SU-DHL-6 (cell line): ENCODE data around the gene GRIN2B.

Source experiments
- EZH2phosphoT487 ChIP-seq: fragments of 200-600 bp; sonication (generic), shearing (Covaris generic); conservative IDR thresholded peaks from 2 replicates; pipeline ENCODE4 v1.6.1; 2018; ENCODE audit warnings: mild to moderate bottlenecking, antibody characterized with exemption, low read length, moderate library complexity, mixed read lengths
- TF ChIP-seq, protein P1 (sequence below): fragments of 200-600 bp; sonication (generic); IDR thresholded peaks from one replicate; pipeline ENCODE4 v1.5.1; 2017; ENCODE audit warnings: antibody characterized with exemption, mild to moderate bottlenecking, low read length, moderate library complexity; ENCODE audit not compliant: insufficient read depth, poor library complexity, severe bottlenecking

DNA sequence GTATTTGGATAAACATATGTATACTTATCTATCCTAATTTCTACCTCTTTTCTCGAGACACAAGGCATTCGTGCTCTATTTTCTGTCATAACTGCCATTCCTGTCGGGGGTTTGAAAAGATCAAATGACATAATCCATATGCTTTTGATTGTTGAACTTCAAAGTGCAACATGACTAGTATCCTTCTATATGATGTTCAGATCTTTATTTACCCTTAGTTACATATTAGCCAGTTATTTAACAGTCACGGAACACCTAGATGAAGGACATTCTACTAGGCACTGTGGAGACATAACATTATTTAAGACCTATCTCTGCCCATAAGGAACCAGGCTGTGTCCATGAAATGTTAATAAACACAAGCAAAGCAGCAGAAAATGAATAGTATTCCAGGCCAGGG is 11.2 kb upstream of the GRIN2B start:
- TF ChIP-seq EZH2phosphoT487 = no peak
- TF ChIP-seq, protein P1, sequence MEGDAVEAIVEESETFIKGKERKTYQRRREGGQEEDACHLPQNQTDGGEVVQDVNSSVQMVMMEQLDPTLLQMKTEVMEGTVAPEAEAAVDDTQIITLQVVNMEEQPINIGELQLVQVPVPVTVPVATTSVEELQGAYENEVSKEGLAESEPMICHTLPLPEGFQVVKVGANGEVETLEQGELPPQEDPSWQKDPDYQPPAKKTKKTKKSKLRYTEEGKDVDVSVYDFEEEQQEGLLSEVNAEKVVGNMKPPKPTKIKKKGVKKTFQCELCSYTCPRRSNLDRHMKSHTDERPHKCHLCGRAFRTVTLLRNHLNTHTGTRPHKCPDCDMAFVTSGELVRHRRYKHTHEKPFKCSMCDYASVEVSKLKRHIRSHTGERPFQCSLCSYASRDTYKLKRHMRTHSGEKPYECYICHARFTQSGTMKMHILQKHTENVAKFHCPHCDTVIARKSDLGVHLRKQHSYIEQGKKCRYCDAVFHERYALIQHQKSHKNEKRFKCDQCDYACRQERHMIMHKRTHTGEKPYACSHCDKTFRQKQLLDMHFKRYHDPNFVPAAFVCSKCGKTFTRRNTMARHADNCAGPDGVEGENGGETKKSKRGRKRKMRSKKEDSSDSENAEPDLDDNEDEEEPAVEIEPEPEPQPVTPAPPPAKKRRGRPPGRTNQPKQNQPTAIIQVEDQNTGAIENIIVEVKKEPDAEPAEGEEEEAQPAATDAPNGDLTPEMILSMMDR = no peak
